WTC11 (cell line): ENCODE data around the gene ZMIZ2.

Experiments used
- CBFB ChIP-seq: sonication (generic); formaldehyde crosslinking; IDR thresholded peaks from 2 replicates; pipeline ENCODE4 v1.8.1; 2022; ENCODE audit warnings: mild to moderate bottlenecking, low read depth, missing genetic modification reagents
- CREB1 ChIP-seq: sonication (generic); formaldehyde crosslinking; IDR thresholded peaks from 2 replicates; pipeline ENCODE4 v1.8.0; 2023; ENCODE audit warnings: mild to moderate bottlenecking, missing genetic modification reagents
- ESRRA ChIP-seq: sonication (generic); formaldehyde crosslinking; IDR thresholded peaks from 2 replicates; pipeline ENCODE4 v1.8.1; 2022; ENCODE audit warnings: mild to moderate bottlenecking, missing genetic modification reagents, borderline replicate concordance
- FOXK1 ChIP-seq: sonication (generic); formaldehyde crosslinking; IDR thresholded peaks from 2 replicates; pipeline ENCODE4 v1.8.0; 2022; ENCODE audit warnings: mild to moderate bottlenecking, moderate library complexity, missing genetic modification reagents
- JUN ChIP-seq: sonication (generic); formaldehyde crosslinking; IDR thresholded peaks from 2 replicates; pipeline ENCODE4 v1.8.0; 2023; ENCODE audit warnings: mild to moderate bottlenecking, missing genetic modification reagents
- NFYB ChIP-seq: sonication (generic); formaldehyde crosslinking; conservative IDR thresholded peaks from 2 replicates; pipeline ENCODE4 v1.8.0; 2022; ENCODE audit warnings: low read depth, missing genetic modification reagents
- ZBTB21 ChIP-seq: sonication (generic); formaldehyde crosslinking; IDR thresholded peaks from 2 replicates; pipeline ENCODE4 v1.8.1; 2023; ENCODE audit warnings: mild to moderate bottlenecking, missing genetic modification reagents, borderline replicate concordance
- TF ChIP-seq, protein P1 (sequence below): sonication (generic); formaldehyde crosslinking; IDR thresholded peaks from 2 replicates; pipeline ENCODE4 v1.8.1; 2023; ENCODE audit warnings: mild to moderate bottlenecking, missing genetic modification reagents, moderate library complexity
- TF ChIP-seq, protein P2 (sequence below): fragments of 200-600 bp; IDR thresholded peaks from 2 replicates; pipeline ENCODE4 v1.8.0; 2022; ENCODE audit warnings: antibody characterized with exemption
- TF ChIP-seq, protein P3 (sequence below): sonication (generic); formaldehyde crosslinking; IDR thresholded peaks from 2 replicates; pipeline ENCODE4 v1.8.0; 2022; ENCODE audit warnings: mild to moderate bottlenecking, missing genetic modification reagents
- TF ChIP-seq, protein P4 (sequence below): sonication (generic); formaldehyde crosslinking; IDR thresholded peaks from 2 replicates; pipeline ENCODE4 v1.8.0; 2022; ENCODE audit warnings: mild to moderate bottlenecking, missing genetic modification reagents

DNA sequence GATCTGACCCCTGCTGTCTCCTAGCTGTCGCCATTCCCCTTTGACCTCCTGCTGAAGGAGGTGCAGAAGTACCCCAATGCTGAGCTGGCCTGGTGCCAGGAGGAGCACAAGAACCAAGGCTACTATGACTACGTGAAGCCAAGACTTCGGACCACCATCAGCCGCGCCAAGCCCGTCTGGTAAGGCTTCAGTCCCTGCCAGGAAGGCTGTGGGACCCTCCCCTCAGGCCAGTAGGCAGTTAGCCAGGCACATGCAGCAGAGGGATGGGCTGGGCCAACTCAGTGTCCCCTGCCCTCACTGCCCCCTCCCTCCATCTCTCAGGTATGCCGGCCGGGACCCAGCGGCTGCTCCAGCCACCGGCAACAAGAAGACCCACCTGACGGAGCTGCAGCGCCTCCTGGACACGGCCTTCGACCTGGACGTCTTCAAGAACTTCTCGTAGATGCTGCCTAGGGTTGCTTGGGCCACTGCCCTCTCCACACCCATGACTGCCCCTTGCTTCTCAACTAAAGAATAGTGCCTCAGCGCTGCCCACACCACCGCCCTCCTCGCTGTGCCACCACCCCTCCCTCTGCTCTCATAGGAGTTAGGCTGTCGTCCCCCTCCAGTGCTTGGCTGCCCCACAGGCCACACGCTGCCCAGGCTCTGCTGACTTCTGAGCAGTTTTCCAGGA lies 41.0 kb upstream of the ZMIZ2 start:
- TF ChIP-seq, protein P1, sequence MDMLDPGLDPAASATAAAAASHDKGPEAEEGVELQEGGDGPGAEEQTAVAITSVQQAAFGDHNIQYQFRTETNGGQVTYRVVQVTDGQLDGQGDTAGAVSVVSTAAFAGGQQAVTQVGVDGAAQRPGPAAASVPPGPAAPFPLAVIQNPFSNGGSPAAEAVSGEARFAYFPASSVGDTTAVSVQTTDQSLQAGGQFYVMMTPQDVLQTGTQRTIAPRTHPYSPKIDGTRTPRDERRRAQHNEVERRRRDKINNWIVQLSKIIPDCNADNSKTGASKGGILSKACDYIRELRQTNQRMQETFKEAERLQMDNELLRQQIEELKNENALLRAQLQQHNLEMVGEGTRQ (CRISPR knock-in tag): no peak
- TF ChIP-seq, protein P2, sequence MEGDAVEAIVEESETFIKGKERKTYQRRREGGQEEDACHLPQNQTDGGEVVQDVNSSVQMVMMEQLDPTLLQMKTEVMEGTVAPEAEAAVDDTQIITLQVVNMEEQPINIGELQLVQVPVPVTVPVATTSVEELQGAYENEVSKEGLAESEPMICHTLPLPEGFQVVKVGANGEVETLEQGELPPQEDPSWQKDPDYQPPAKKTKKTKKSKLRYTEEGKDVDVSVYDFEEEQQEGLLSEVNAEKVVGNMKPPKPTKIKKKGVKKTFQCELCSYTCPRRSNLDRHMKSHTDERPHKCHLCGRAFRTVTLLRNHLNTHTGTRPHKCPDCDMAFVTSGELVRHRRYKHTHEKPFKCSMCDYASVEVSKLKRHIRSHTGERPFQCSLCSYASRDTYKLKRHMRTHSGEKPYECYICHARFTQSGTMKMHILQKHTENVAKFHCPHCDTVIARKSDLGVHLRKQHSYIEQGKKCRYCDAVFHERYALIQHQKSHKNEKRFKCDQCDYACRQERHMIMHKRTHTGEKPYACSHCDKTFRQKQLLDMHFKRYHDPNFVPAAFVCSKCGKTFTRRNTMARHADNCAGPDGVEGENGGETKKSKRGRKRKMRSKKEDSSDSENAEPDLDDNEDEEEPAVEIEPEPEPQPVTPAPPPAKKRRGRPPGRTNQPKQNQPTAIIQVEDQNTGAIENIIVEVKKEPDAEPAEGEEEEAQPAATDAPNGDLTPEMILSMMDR: no peak
- TF ChIP-seq, protein P3, sequence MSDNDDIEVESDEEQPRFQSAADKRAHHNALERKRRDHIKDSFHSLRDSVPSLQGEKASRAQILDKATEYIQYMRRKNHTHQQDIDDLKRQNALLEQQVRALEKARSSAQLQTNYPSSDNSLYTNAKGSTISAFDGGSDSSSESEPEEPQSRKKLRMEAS: no peak
- TF ChIP-seq CREB1 (CRISPR knock-in tag) (no peak), ZBTB21 (CRISPR knock-in tag) (no peak), JUN (no peak), NFYB (CRISPR knock-in tag) (no peak), FOXK1 (CRISPR knock-in tag) (no peak), ESRRA (CRISPR knock-in tag) (no peak), CBFB (CRISPR knock-in tag) (no peak)
- TF ChIP-seq, protein P4, sequence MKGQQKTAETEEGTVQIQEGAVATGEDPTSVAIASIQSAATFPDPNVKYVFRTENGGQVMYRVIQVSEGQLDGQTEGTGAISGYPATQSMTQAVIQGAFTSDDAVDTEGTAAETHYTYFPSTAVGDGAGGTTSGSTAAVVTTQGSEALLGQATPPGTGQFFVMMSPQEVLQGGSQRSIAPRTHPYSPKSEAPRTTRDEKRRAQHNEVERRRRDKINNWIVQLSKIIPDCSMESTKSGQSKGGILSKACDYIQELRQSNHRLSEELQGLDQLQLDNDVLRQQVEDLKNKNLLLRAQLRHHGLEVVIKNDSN (CRISPR knock-in tag): no peak
